Esophagus muscularis mucosa (tissue), 4 donors: ENCODE measurements around the gene CHGA. TPM values are rescaled to one million over a fixed set of nuclear protein-coding genes. Genes with fewer than 3 reads are reported as not detected.

ENCODE experiments used
- DNase-seq: peaks from one replicate; pipeline ENCODE4 v3.0.0-alpha.2; 2017; ENCODE audit errors: extremely low spot score
- H3K27ac ChIP-seq, 4 donors: fragments of 200-600 bp; sonication (generic); replicated peaks in 1 of 4; 1 replicate in 3 of 4; 2 replicates in 1 of 4; pipeline ENCODE4 v1.5.1; 2016 to 2019; ENCODE audit warnings: mild to moderate bottlenecking in 1 of 4
- H3K27me3 ChIP-seq, 4 donors: fragments of 200-600 bp; sonication (generic); one replicate each; pipeline versions ENCODE4 v1.5.1 to v1.6.0; 2016 to 2019
- H3K36me3 ChIP-seq, 4 donors: fragments of 200-600 bp; sonication (generic); one replicate each; pipeline ENCODE4 v1.5.1; 2016 to 2019
- H3K4me1 ChIP-seq, 4 donors: fragments of 200-600 bp; sonication (generic); one replicate each; pipeline ENCODE4 v1.5.1; 2016 to 2019
- H3K4me3 ChIP-seq, 4 donors: fragments of 200-600 bp; sonication (generic); 1 replicate in 2 of 4; 2 replicates in 2 of 4; pipeline ENCODE4 v1.5.1; 2016 to 2019; ENCODE audit warnings: mild to moderate bottlenecking in 4 of 4, moderate library complexity in 1 of 4
- H3K9me3 ChIP-seq, 4 donors: fragments of 200-600 bp; sonication (generic); 1 replicate in 3 of 4; 2 replicates in 1 of 4; pipeline ENCODE4 v1.5.1; 2016 to 2019
- EP300 ChIP-seq: sonication (generic); formaldehyde crosslinking; IDR thresholded peaks from one replicate; pipeline ENCODE4 v1.6.1; 2017; ENCODE audit warnings: antibody characterized with exemption
- POLR2A ChIP-seq: fragments of 450-650 bp; IDR thresholded peaks from one replicate; pipeline ENCODE4 v1.6.1; 2017; ENCODE audit warnings: antibody characterized with exemption, moderate library complexity, mild to moderate bottlenecking, low read depth
- POLR2AphosphoS5 ChIP-seq, 2 donors: sonication (generic); formaldehyde crosslinking; IDR thresholded peaks; one replicate each; pipeline ENCODE4 v1.6.1; 2017; ENCODE audit warnings: antibody characterized with exemption in 2 of 2
- WGBS: methylation state at CpG from one replicate; pipeline ENCODE4 v1.1.5; 2018; 5-methylcytosine and 5-hydroxymethylcytosine counted together
- intact Hi-C: fragments of 100-400 bp; cut with DNase I; formaldehyde crosslinking; loops from one replicate; pipeline ENCODE4 v1.15.1; 2023
- total RNA-seq, 4 donors: library from RNA; depleted of rRNA; stranded (reverse); fragments of >200 nt; gene quantifications; one replicate each; pipeline versions ENCODE4 v1.1.0 to v1.2.1, GENCODE V29; 2016
- TF ChIP-seq, protein P1 (sequence below), 3 experiments: fragments of 200-600 bp in 2 of 3; fragments of 450-650 bp in 1 of 3; sonication (generic) in 2 of 3; IDR thresholded peaks; one replicate each; pipeline ENCODE4 v1.5.1; 2017 to 2019; ENCODE audit warnings: antibody characterized with exemption in 3 of 3, mild to moderate bottlenecking in 2 of 3, moderate library complexity in 1 of 3

The CHGA gene
- total RNA-seq, 4 donors from 2014 or later, result 1.2 to 2.5 (median 1.3) TPM

DNA sequence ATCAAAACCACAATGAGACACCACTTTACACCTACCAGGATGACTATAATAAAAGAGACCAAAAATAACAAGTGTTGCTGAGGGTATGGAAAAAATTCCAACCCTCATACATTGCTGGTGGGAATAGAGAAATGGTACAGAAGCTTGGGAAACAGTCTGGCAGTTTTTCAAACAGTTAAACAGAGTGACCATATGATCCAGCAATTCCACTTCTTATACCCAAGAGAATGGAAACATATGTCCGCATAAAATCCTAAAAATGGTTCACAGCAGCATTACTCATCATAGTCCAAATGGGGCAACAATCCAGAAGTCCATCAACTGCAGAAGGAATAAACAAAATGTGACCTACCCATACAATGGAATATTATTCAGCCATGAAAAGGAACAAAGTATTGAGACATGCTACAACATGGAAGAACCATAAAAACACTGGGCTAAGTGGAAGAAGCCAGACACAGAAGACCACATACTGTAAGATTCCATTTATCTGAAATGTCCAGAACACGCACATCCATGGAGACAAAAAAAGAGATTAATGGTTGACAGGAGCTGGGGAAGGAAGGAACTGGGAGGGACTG, 44.5 kb downstream of the CHGA start:
- H3K36me3 ChIP-seq, result peaks cover 0 to 2% (median under 1%) of the 10 kb centered on the region in 4 donors
- peaks cover 28 to 64% (median 48%) of the 10 kb centered on the region in 4 donors for H3K4me1 ChIP-seq
- H3K9me3 ChIP-seq, result no peaks in the 10 kb centered on the region
- WGBS, result 83% methylated on average over 2 of the region's 2 CpGs
- no peaks in the 10 kb centered on the region for H3K27me3 ChIP-seq
- H3K4me3 ChIP-seq, result no peak overlapping the region
- H3K27ac ChIP-seq, result no peak overlapping the region
- DNase-seq, result no peak
- no peak for TF ChIP-seq POLR2AphosphoS5 (IDR thresholded peaks at IDR 0.05)
- intact Hi-C loops, result no loop called here

DNA sequence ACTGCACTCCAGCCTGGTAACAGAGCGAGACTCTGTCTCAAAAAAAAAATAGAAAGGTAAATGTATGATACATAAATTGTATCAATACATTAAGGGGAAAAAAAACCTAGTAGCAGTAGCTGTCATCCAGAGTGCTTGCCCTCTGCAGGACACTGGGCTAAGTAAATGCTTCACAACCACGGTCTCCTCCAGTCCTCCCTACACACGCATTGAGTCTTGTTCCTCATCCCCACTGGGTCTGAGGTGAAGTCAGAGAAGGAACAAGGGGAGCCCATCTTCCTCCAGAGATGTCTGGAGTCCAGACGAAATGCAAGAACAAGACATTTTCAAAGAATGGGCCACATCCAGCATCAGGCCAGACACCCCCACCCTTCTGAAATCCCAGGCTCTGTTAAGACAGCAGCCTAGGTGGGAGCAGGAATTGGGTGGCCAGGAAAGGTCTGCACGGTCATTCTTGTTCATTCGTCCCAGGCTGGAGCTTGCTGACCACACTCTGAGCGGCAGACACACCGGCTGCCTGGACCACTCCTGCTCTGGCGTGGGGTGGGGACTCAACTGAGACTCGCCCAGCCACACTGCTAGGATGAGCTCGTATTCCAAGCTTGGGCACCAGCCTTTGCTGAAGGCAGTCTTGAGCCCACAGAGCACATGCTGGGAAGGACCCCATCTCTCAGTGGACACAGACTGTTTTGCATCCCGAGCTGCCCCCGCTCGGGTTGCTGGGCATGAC, 45.5 kb downstream of the CHGA start:
- intact Hi-C loops, result no loop called here
- DNase-seq, result no peak
- 93% methylated on average over 13 of the region's 14 CpGs for WGBS
- TF ChIP-seq EP300 (no peak), POLR2AphosphoS5 (IDR thresholded peaks at IDR 0.05) (no peak), POLR2A (no peak)
- TF ChIP-seq, protein P1, sequence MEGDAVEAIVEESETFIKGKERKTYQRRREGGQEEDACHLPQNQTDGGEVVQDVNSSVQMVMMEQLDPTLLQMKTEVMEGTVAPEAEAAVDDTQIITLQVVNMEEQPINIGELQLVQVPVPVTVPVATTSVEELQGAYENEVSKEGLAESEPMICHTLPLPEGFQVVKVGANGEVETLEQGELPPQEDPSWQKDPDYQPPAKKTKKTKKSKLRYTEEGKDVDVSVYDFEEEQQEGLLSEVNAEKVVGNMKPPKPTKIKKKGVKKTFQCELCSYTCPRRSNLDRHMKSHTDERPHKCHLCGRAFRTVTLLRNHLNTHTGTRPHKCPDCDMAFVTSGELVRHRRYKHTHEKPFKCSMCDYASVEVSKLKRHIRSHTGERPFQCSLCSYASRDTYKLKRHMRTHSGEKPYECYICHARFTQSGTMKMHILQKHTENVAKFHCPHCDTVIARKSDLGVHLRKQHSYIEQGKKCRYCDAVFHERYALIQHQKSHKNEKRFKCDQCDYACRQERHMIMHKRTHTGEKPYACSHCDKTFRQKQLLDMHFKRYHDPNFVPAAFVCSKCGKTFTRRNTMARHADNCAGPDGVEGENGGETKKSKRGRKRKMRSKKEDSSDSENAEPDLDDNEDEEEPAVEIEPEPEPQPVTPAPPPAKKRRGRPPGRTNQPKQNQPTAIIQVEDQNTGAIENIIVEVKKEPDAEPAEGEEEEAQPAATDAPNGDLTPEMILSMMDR (IDR thresholded peaks at IDR 0.05), result no peak
- Histone ChIP-seq H3K27me3 (no peaks in the 10 kb centered on the region), H3K36me3 (no peaks in the 10 kb centered on the region), H3K4me3 (no peak overlapping the region), H3K4me1 (peaks cover 31 to 64% (median 48%) of the 10 kb centered on the region in 4 donors), H3K9me3 (no peaks in the 10 kb centered on the region), H3K27ac (peak overlapping the region in 1 of 4 donors; percentile 10)

DNA sequence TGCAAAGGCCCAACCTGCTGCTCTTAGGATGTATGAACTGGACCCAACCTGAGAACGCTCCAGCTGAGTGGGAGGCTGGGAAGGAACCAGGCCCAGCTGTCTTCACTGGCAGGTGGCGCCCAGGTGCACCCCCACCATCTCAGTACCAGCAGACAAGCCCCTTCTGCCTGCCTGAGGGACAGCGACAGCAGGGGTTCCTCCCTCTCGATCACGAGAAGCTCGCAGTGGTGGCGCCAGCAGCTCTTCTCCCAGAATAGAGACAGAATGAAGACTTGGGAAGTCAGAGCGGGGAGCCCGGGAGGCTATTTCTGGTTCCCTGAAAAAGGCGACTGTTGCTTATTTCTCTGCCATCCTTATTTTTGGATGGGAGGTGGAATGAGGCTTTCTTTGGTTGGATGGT, 46.5 kb downstream of the CHGA start:
- TF ChIP-seq EP300, result no peak
- TF ChIP-seq POLR2AphosphoS5 (IDR thresholded peaks at IDR 0.05), result no peak
- TF ChIP-seq, protein P1 (IDR thresholded peaks at IDR 0.05), result no peak
- TF ChIP-seq POLR2A, result no peak
- H3K27ac ChIP-seq, result peak overlapping the region in 3 of 4 donors; percentile 26 to 41 (median 27)
- no peak for DNase-seq
- WGBS, result 94% methylated on average over 9 of the region's 10 CpGs
- H3K4me1 ChIP-seq, result peaks cover 29 to 64% (median 48%) of the 10 kb centered on the region in 4 donors
- H3K9me3 ChIP-seq, result no peaks in the 10 kb centered on the region
- intact Hi-C loops, result no loop called here
- H3K27me3 ChIP-seq, result no peaks in the 10 kb centered on the region
- no peak overlapping the region for H3K4me3 ChIP-seq
- H3K36me3 ChIP-seq, result no peaks in the 10 kb centered on the region

DNA sequence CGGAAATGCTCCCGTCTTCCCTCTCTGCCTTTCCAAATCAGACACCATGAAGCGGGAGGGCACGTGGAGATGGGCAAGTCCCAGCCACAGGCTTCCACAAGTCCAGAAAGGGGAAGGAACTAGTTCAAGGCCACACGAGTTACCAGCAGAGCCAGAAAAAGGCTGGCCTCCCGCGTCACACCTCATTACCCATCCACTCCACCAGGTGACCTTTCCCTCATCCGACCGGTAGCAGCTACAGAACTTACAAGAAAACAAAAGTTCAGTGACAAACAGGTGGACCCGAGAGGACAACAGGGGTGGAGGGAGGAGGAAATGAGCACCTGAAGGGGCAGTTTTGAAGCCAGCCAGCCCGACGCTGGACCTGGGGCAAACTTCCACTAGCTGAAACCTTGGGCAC, 46.9 kb downstream of the CHGA start:
- TF ChIP-seq EP300, result no peak
- no peak for TF ChIP-seq POLR2AphosphoS5 (IDR thresholded peaks at IDR 0.05)
- TF ChIP-seq POLR2A, result no peak
- TF ChIP-seq, protein P1 (IDR thresholded peaks at IDR 0.05), result no peak

DNA sequence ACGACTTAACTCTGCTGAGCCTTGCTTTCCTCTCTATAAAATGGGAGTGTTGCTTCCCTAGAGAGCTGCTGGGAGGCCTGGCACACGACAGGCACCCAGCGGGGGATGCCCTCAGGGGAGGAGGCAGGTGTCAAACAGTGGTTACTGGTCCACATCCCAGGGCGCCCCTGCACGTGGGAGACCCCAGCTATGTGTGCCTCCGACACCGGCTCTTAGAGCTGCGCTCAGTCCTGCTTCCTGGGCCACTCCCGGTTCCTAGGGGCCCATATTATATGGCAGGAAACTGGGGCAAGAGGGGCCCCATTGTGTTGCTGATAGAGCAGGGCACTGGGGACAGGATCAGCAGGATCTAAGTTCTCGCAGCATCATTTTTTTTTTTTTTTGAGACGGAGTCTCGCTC, 47.3 kb downstream of the CHGA start:
- DNase-seq, result no peak
- H3K36me3 ChIP-seq, result peaks cover 0 to 4% (median 0%) of the 10 kb centered on the region in 4 donors
- H3K9me3 ChIP-seq, result no peaks in the 10 kb centered on the region
- TF ChIP-seq POLR2AphosphoS5 (IDR thresholded peaks at IDR 0.05), result no peak
- TF ChIP-seq, protein P1 (IDR thresholded peaks at IDR 0.05), result no peak
- TF ChIP-seq POLR2A, result no peak
- TF ChIP-seq EP300, result no peak
- 89% methylated on average over 9 of the region's 12 CpGs for WGBS
- intact Hi-C loops, result loop anchor here (5.0 kb wide), 1 partner anchor 67 kb away; no protein-coding TSS in a partner anchor
- peak overlapping the region in 2 of 4 donors; percentile 41 to 89 for H3K27ac ChIP-seq
- no peak overlapping the region for H3K4me3 ChIP-seq
- H3K4me1 ChIP-seq, result peaks cover 25 to 64% (median 45%) of the 10 kb centered on the region in 4 donors
- no peaks in the 10 kb centered on the region for H3K27me3 ChIP-seq

More for the DNA sequence above, 46.9 kb downstream of the CHGA start:
- H3K27ac ChIP-seq, result peak overlapping the region in 3 of 4 donors; percentile 26 to 41 (median 27)
- H3K27me3 ChIP-seq, result no peaks in the 10 kb centered on the region
- no peak overlapping the region for H3K4me3 ChIP-seq
- WGBS, result 84% methylated on average over 12 of the region's 12 CpGs
- no peak for DNase-seq
- H3K9me3 ChIP-seq, result no peaks in the 10 kb centered on the region
- peaks cover 27 to 64% (median 48%) of the 10 kb centered on the region in 4 donors for H3K4me1 ChIP-seq
- intact Hi-C loops, result loop anchor here (5.0 kb wide), 1 partner anchor 67 kb away; no protein-coding TSS in a partner anchor
- no peaks in the 10 kb centered on the region for H3K36me3 ChIP-seq
